Measurements from ENCODE around the gene THBS3. TPM values are rescaled to one million over a fixed set of nuclear protein-coding genes. Genes with fewer than 3 reads are reported as not detected.
A peak's percentile ranks its signal among the peaks of the same experiment; 100 is the strongest.
"Not testable (repeated sequence)": the region's sequence is repeated elsewhere in the genome, so short reads cannot be mapped to it uniquely, and the experiment has no call there.

Gene THBS3
- total RNA-seq, 1 donor from 2014 or later, result 17.9 TPM

DNA sequence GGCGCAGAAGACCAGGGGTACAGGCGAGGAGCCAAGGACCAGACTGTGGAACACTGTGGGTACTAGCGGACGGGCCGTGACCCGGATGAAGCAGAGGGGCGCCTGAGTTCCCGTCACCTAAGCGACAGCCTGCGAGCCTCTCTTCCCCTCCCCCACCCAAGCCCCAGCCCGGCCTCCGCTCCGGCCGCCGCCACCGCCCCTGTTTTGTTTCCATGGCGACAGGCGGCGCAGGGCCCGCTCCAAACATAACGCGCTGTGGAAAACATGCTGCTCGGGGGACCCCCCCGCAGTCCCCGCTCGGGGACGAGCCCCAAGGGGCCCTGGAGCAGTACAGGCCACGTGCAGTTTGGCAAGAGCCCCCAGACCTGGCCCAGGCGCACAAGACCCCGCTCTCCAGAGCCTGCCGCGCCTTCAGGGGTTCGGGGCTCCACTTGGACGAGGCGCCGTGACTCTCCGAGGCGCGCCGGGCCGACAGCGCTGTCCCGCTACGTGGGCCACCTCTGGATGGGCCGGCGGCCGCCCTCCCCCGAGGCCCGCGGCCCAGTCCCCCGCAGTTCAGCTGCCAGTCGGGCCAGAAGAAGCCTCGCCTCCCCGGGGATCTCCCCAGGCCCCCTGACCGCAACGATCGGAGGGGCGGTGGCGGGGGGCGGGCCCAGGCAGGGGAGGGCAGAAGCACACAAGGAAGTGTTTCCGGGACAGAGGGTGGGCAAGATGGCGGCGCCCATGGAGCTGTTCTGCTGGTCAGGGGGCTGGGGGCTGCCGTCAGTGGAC lies 1.0 kb upstream of the THBS3 start, which contains the start of gene MTX1:
Gene MTX1, plus strand, starts transcription at position 155 of the 771 bp plus-strand sequence. Its CDS starts 110 bp downstream, at position 265.
- peak; percentile 98 for DNase-seq (ENCODE audit: low spot score)

DNA sequence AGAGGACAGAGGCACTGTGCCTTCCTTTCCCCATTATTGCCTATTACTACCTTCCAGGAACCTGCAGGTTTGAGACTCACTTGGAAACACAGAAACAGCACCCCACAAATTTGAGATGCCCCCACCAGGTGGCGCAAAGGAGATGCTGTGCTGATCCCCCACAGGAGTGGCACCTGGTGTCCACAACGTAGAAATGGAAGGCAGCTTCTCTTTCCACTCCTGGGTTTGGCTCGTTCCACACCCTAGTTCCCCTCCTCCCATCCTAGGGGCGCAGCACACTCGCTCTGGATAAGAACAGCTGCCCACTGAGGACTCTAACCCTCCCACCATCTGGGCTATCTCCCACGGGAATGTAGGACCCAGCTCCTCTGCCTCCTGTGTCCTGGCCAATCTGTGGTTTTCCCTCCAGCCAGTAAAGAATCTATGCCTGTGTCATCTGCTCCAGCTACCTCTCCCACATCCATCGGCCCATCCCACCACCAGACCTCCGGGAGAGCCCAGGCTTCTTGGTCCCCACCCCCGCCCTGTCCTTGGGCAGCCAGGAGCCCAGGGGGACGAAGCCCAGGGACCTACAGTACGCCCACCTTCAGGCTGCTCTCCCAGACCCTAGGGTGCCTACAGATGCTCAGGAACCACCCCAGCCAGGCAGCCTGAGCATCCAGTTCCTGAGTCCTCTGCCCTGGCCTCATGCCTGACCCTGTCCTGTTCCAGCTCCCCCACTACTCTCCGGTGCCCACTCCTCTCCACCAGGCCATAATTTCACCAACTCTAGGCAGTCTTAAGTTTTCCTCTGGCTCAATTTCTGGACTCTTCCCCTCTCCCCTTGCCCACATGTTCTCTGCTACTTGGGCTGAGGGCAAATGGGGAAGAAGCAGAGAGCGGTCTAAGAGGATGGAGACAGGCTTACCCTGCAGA lies 549 bp downstream of the THBS3 start:
- no peak for DNase-seq (ENCODE audit: low spot score)

DNA sequence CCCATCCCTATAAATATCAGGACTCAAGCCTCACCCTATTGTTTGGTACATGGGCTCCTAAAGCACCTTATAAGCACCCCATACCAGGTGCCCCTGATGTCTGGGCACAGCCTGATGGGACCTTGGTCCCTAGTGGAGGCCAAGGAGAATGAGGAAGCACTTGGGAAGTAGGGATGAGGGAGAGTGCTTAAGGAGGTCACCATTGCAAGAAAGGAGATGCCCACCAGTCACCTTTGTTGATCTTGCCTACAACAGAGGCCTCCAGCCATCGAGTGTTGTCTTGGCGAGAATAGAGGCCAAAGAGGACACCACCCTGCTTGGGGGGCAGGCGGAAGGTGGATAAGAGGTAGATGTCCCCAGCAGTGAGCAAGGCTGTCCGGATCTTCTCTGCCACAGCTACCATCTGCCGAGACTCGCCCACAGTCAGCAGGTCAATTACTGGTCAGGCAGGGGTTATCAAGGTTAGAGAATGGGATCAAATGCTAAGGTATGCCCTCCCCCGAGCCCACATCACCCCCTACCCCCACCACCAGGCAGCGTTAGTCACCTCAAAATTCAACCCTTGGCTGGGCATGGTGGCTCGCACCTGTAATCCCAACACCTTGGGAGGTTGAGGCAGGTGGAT lies 1.6 kb downstream of the THBS3 start:
- no peak for DNase-seq (ENCODE audit: low spot score)

- no peak for DNase-seq (ENCODE audit: low spot score)
These were observed 2.7 kb downstream of the THBS3 start for GRCh38 chr1:155205035-155205434.

DNA sequence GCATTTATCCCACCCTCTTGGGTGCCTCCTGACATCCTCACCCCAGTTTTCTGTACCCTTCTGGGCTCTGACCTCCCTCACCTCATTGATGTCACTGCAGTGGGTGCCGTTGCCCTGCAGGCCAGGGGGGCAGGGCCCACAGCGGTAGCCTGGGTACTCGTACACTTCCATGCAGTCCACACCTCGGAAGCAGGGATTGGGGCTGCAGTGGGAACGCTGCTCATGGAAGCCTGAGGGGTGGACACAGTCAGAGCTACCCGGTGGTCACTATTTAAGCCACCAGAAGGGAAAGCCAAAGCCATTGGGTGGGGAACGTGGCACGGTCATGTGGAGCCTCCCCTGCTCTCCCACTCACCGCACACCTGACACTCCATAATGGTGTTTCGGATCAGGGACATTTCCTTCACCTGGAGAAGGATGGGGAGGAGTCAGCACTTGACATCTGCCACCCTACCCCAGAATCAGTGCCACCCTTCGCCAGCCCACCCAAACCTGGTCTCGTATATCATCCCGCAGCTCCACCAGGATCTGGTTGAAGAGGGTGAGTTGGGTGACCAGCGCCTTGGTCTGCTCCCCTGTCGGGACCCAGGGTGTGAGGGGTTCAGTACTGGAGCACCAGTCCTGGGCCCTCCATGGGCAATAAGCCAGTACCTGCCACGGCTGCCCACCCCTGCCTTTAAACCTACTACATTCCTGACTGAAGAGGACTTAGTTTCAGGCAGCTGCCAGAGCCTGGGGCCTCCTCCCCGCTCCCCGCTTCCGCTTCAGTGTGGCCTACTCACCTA lies 4.8 kb downstream of the THBS3 start:
- DNase-seq (ENCODE audit: low spot score), result no peak

GRCh38 chr1:155202198-155202597 lies 5.5 kb downstream of the THBS3 start:
- no peak for DNase-seq (ENCODE audit: low spot score)

GRCh38 chr1:155200920-155201319 lies 6.8 kb downstream of the THBS3 start:
- no peak for DNase-seq (ENCODE audit: low spot score)

- no peak for DNase-seq (ENCODE audit: low spot score)
These were observed 7.9 kb downstream of the THBS3 start for GRCh38 chr1:155199792-155200191.

GRCh38 chr1:155198547-155198906 lies 9.2 kb downstream of the THBS3 start:
- DNase-seq (ENCODE audit: low spot score), result no peak

DNA sequence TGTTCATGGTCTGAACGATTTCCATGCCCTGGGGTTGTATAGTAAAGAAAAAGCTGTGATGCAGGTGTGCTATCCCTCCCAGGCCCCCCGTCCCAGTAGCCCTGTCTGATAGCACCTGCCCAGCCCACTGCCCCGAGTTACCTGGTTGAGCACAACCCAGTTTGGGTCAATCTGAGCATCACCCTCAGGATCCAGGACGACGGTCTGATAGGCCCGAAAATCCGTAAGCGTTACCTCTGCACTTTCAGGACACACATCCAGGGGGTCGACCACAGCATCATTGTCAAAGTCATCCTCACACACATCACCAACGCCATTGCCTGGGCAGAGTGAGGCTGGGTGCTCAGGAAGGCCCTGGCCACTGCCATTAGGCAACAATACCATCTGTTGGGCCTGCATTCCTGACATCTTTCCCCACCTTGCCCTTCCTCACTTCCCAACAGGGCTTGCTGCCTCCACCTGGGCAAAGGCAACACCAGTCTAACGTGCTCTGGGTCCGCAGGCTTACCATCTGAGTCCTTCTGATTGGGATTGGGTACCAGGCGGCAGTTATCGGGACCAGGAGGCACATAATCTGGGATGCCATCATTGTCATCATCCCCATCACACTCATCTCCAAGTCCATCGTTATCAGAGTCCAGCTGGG lies 9.7 kb downstream of the THBS3 start:
- DNase-seq (ENCODE audit: low spot score), result no peak

DNA sequence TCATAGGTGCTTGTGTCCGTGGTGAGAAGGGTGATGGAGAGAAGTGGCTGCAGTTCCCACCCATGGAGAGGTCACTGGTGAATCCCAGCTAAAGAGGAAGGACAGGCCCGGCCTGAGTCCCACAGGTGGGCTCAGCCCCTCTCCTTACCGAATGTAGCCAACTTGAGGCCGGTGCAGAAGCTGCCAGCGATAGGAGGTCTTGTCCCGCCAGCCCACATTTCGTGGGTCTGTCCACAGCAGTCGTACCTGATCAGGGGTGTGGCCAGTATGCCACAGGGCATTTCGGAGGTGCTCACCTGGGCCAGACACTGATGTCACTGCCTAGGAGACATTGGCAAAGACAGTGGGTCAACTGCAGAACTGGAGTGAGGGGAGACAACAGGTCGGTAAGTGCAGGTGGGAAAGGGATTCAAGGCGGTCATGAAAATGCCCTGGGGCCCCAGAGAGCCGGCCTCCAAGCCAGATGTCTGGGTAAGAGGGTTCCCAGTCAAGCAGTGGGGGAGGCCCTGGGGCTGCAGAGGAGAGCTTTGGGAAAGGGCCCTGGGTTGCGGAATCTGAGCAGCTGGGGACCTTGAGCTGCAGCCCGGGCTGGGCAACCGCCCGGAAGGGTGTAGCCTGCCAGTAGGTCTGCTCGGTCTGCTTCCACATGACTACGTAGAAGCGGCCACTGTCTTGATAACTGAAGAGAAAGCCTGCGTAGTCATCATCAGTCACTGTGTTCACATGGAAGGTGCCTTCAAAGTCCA lies 10.6 kb downstream of the THBS3 start:
- DNase-seq (ENCODE audit: low spot score), result no peak

DNA sequence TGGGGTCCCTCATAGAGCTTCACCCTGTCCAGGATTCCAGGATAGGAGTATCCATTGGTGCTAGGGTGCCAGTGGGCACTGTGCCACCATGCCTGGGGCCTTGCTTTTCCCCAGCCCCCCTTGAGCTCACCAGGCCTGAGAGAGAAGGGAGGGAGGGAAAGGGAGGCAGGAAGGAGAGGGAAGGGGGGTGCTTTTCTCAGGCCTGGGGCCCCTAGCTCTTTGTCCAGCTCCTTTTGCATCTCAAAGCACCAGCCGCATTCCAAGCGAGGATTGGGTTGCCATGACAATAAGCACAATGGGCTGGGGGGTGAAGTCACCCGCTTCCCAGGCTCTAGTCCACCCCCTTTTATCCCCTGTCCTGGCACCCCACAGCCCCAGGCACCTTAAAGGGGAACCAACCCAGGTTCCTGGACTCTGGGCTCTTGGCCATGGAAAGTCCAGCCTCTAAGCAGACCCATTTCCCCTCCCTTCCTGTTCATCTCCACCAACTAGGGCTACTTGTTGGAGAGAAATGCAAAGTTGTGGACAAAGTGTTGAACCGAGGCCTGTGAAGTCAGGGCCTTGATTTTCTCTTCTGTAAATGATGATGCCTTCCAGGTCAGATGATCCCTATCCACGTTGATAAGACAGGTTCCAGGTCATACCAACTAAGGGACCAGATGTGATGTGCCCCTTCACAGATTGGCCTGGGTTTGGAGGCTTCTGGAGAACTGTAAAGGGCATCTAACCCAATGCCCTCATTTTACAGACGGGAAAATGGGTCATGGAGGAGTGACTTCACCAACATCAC lies 11.4 kb downstream of the THBS3 start:
- no peak for DNase-seq (ENCODE audit: low spot score)

- no peak for DNase-seq (ENCODE audit: low spot score)
These were observed 12.2 kb downstream of the THBS3 start for GRCh38 chr1:155195201-155196102.

GRCh38 chr1:155193991-155194240 lies 13.8 kb downstream of the THBS3 start:
- DNase-seq (ENCODE audit: low spot score), result not testable (repeated sequence)

DNA sequence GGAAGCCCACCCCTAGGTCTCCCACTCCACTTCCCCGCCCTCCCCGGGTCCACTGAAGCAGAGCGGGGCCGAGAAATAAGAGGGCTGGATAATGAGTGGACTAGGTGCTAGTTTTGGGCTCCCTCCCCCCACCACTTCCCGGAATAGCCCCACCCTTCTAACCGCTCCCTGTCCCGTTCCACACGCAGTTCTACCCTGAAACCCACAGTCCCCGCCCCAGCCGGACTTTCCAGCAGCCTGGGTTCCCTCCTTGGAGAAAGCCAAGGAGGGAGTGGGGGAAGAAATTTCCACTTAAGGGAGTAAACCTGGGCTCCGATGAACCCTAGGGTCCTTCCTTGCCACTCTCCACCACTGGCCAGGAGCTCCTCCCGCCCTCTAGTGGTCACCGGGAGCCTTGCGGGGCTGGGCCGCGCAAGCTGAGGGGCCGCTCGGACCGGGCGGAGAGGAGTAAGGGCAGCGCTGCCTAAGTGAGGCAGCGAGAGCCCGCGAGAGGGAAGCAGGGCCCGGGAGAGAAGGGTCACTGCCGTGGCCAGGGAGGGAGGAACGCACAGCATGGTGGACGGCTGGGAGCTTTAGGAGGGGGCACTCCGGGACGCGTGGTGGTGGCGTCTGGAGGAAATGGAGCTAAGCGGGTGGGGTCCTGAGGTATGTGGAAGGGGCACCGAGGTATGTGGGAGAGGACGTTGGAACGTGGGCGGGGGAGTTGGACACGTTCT lies 14.3 kb downstream of the THBS3 start:
- peak; percentile 96 for DNase-seq (ENCODE audit: low spot score)

GRCh38 chr1:155192346-155193274 lies 15.1 kb downstream of the THBS3 start:
- DNase-seq (ENCODE audit: low spot score), result no peak

Measured in mesenteric fat pad (tissue), 1 donor.